Measurements from ENCODE around the gene ZCWPW2. TPM values are rescaled to one million over a fixed set of nuclear protein-coding genes. Genes with fewer than 3 reads are reported as not detected.

ZCWPW2 gene
- polyA plus RNA-seq, 4 donors = 0.37 to 0.90 TPM; not detected in 2

- no peak overlapping the region for H3K27ac ChIP-seq (ENCODE audit: low read depth in 1 of 3, low read length in 2 of 3)
- no peaks in the 10 kb centered on the region for H3K4me1 ChIP-seq (ENCODE audit: control insufficient read depth in 3 of 3, insufficient read depth in 2 of 3, low read depth in 1 of 3, low read length in 2 of 3)
- DNase-seq (no peak), FAIRE-seq (no peak)
- no peak overlapping the region for H3K4me3 ChIP-seq (ENCODE audit: low read depth in 1 of 3, low read length in 3 of 3)
- WGBS, 3 donors = 56 to 69% (median 60%) methylated on average over 6 of the region's 6 CpGs
- no peaks in the 10 kb centered on the region for H3K27me3 ChIP-seq (ENCODE audit: control insufficient read depth in 3 of 3, insufficient read depth in 3 of 3, low read length in 3 of 3)
- H3K36me3 ChIP-seq (ENCODE audit: control insufficient read depth in 3 of 3, insufficient read depth in 2 of 3, low read depth in 1 of 3, low read length in 3 of 3) = no peaks in the 10 kb centered on the region
- no peaks in the 10 kb centered on the region for H3K9me3 ChIP-seq (ENCODE audit: control insufficient read depth in 2 of 2, insufficient read depth in 1 of 2, low read depth in 1 of 2, low read length in 1 of 2)
Measured at GRCh38 chr3:28502397-28502937, 153.9 kb downstream of the ZCWPW2 start.

- WGBS, 3 donors = 0 to 21% (median 20%) methylated on average over 1 of the region's 1 CpG
- no peak for DNase-seq
- no peak overlapping the region for H3K27ac ChIP-seq (ENCODE audit: low read depth in 1 of 3, low read length in 2 of 3)
Measured at GRCh38 chr3:28504976-28505375, 156.5 kb downstream of the ZCWPW2 start.

GRCh38 chr3:28521663-28522062 lies 173.1 kb downstream of the ZCWPW2 start:
- Histone ChIP-seq H3K27me3 (ENCODE audit: control insufficient read depth in 3 of 3, insufficient read depth in 3 of 3, low read length in 3 of 3) (no peaks in the 10 kb centered on the region), H3K4me3 (ENCODE audit: low read depth in 1 of 3, low read length in 3 of 3) (no peak overlapping the region), H3K36me3 (ENCODE audit: control insufficient read depth in 3 of 3, insufficient read depth in 2 of 3, low read depth in 1 of 3, low read length in 3 of 3) (no peaks in the 10 kb centered on the region), H3K9me3 (ENCODE audit: control insufficient read depth in 2 of 2, insufficient read depth in 1 of 2, low read depth in 1 of 2, low read length in 1 of 2) (no peaks in the 10 kb centered on the region), H3K27ac (ENCODE audit: low read depth in 1 of 3, low read length in 2 of 3) (no peak overlapping the region), H3K4me1 (ENCODE audit: control insufficient read depth in 3 of 3, insufficient read depth in 2 of 3, low read depth in 1 of 3, low read length in 2 of 3) (no peaks in the 10 kb centered on the region)
- 85 to 91% (median 86%) methylated on average over 3 of the region's 3 CpGs for WGBS, 3 donors
- FAIRE-seq (no peak), DNase-seq (no peak)

More at GRCh38 chr3:28504976-28505375, 156.5 kb downstream of the ZCWPW2 start:
- Histone ChIP-seq H3K27me3 (ENCODE audit: control insufficient read depth in 3 of 3, insufficient read depth in 3 of 3, low read length in 3 of 3) (no peaks in the 10 kb centered on the region), H3K9me3 (ENCODE audit: control insufficient read depth in 2 of 2, insufficient read depth in 1 of 2, low read depth in 1 of 2, low read length in 1 of 2) (no peaks in the 10 kb centered on the region), H3K4me1 (ENCODE audit: control insufficient read depth in 3 of 3, insufficient read depth in 2 of 3, low read depth in 1 of 3, low read length in 2 of 3) (no peaks in the 10 kb centered on the region), H3K36me3 (ENCODE audit: control insufficient read depth in 3 of 3, insufficient read depth in 2 of 3, low read depth in 1 of 3, low read length in 3 of 3) (no peaks in the 10 kb centered on the region), H3K4me3 (ENCODE audit: low read depth in 1 of 3, low read length in 3 of 3) (no peak overlapping the region)
- FAIRE-seq = no peak

- no peak for DNase-seq
- Histone ChIP-seq H3K27ac (ENCODE audit: low read depth in 1 of 3, low read length in 2 of 3) (no peak overlapping the region), H3K27me3 (ENCODE audit: control insufficient read depth in 3 of 3, insufficient read depth in 3 of 3, low read length in 3 of 3) (no peaks in the 10 kb centered on the region), H3K4me1 (ENCODE audit: control insufficient read depth in 3 of 3, insufficient read depth in 2 of 3, low read depth in 1 of 3, low read length in 2 of 3) (no peaks in the 10 kb centered on the region), H3K36me3 (ENCODE audit: control insufficient read depth in 3 of 3, insufficient read depth in 2 of 3, low read depth in 1 of 3, low read length in 3 of 3) (no peaks in the 10 kb centered on the region), H3K9me3 (ENCODE audit: control insufficient read depth in 2 of 2, insufficient read depth in 1 of 2, low read depth in 1 of 2, low read length in 1 of 2) (peaks cover 0 to 16% of the 10 kb centered on the region in 2 donors), H3K4me3 (ENCODE audit: low read depth in 1 of 3, low read length in 3 of 3) (no peak overlapping the region)
- FAIRE-seq = no peak
- WGBS, 3 donors = 10 to 48% (median 47%) methylated on average over 1 of the region's 1 CpG
Measured at GRCh38 chr3:28542351-28542750, 193.8 kb downstream of the ZCWPW2 start.

- 78 to 85% (median 84%) methylated on average over 3 of the region's 3 CpGs for WGBS, 3 donors
- H3K9me3 ChIP-seq (ENCODE audit: control insufficient read depth in 2 of 2, insufficient read depth in 1 of 2, low read depth in 1 of 2, low read length in 1 of 2) = peaks cover 0 to 16% of the 10 kb centered on the region in 2 donors
- H3K27ac ChIP-seq (ENCODE audit: low read depth in 1 of 3, low read length in 2 of 3) = no peak overlapping the region
- H3K27me3 ChIP-seq (ENCODE audit: control insufficient read depth in 3 of 3, insufficient read depth in 3 of 3, low read length in 3 of 3) = no peaks in the 10 kb centered on the region
- FAIRE-seq (no peak), DNase-seq (no peak)
- H3K36me3 ChIP-seq (ENCODE audit: control insufficient read depth in 3 of 3, insufficient read depth in 2 of 3, low read depth in 1 of 3, low read length in 3 of 3) = no peaks in the 10 kb centered on the region
- H3K4me1 ChIP-seq (ENCODE audit: control insufficient read depth in 3 of 3, insufficient read depth in 2 of 3, low read depth in 1 of 3, low read length in 2 of 3) = no peaks in the 10 kb centered on the region
- no peak overlapping the region for H3K4me3 ChIP-seq (ENCODE audit: low read depth in 1 of 3, low read length in 3 of 3)
Measured at GRCh38 chr3:28544236-28544635, 195.7 kb downstream of the ZCWPW2 start.

- FAIRE-seq = no peak
- peaks cover 0 to 15% of the 10 kb centered on the region in 2 donors for H3K9me3 ChIP-seq (ENCODE audit: control insufficient read depth in 2 of 2, insufficient read depth in 1 of 2, low read depth in 1 of 2, low read length in 1 of 2)
- WGBS, 3 donors = 81 to 86% (median 83%) methylated on average over 1 of the region's 1 CpG
Measured at GRCh38 chr3:28544831-28545230, 196.3 kb downstream of the ZCWPW2 start.

GRCh38 chr3:28547677-28548076 lies 199.2 kb downstream of the ZCWPW2 start:
- Histone ChIP-seq H3K4me1 (ENCODE audit: control insufficient read depth in 3 of 3, insufficient read depth in 2 of 3, low read depth in 1 of 3, low read length in 2 of 3) (no peaks in the 10 kb centered on the region), H3K27ac (ENCODE audit: low read depth in 1 of 3, low read length in 2 of 3) (no peak overlapping the region), H3K4me3 (ENCODE audit: low read depth in 1 of 3, low read length in 3 of 3) (no peak overlapping the region), H3K36me3 (ENCODE audit: control insufficient read depth in 3 of 3, insufficient read depth in 2 of 3, low read depth in 1 of 3, low read length in 3 of 3) (no peaks in the 10 kb centered on the region), H3K27me3 (ENCODE audit: control insufficient read depth in 3 of 3, insufficient read depth in 3 of 3, low read length in 3 of 3) (no peaks in the 10 kb centered on the region), H3K9me3 (ENCODE audit: control insufficient read depth in 2 of 2, insufficient read depth in 1 of 2, low read depth in 1 of 2, low read length in 1 of 2) (peaks cover 0 to 3% of the 10 kb centered on the region in 2 donors)
- 92 to 97% (median 95%) methylated on average over 2 of the region's 2 CpGs for WGBS, 3 donors
- DNase-seq (no peak), FAIRE-seq (no peak)

More at GRCh38 chr3:28544831-28545230, 196.3 kb downstream of the ZCWPW2 start:
- H3K27me3 ChIP-seq (ENCODE audit: control insufficient read depth in 3 of 3, insufficient read depth in 3 of 3, low read length in 3 of 3) = no peaks in the 10 kb centered on the region
- H3K27ac ChIP-seq (ENCODE audit: low read depth in 1 of 3, low read length in 2 of 3) = no peak overlapping the region
- no peak for DNase-seq
- no peaks in the 10 kb centered on the region for H3K36me3 ChIP-seq (ENCODE audit: control insufficient read depth in 3 of 3, insufficient read depth in 2 of 3, low read depth in 1 of 3, low read length in 3 of 3)
- no peak overlapping the region for H3K4me3 ChIP-seq (ENCODE audit: low read depth in 1 of 3, low read length in 3 of 3)
- H3K4me1 ChIP-seq (ENCODE audit: control insufficient read depth in 3 of 3, insufficient read depth in 2 of 3, low read depth in 1 of 3, low read length in 2 of 3) = no peaks in the 10 kb centered on the region

- Histone ChIP-seq H3K4me1 (ENCODE audit: control insufficient read depth in 3 of 3, insufficient read depth in 2 of 3, low read depth in 1 of 3, low read length in 2 of 3) (no peaks in the 10 kb centered on the region), H3K27ac (ENCODE audit: low read depth in 1 of 3, low read length in 2 of 3) (no peak overlapping the region), H3K9me3 (ENCODE audit: control insufficient read depth in 2 of 2, insufficient read depth in 1 of 2, low read depth in 1 of 2, low read length in 1 of 2) (no peaks in the 10 kb centered on the region), H3K27me3 (ENCODE audit: control insufficient read depth in 3 of 3, insufficient read depth in 3 of 3, low read length in 3 of 3) (no peaks in the 10 kb centered on the region), H3K4me3 (ENCODE audit: low read depth in 1 of 3, low read length in 3 of 3) (no peak overlapping the region), H3K36me3 (ENCODE audit: control insufficient read depth in 3 of 3, insufficient read depth in 2 of 3, low read depth in 1 of 3, low read length in 3 of 3) (no peaks in the 10 kb centered on the region)
- DNase-seq (no peak), FAIRE-seq (no peak)
- 72 to 73% (median 72%) methylated on average over 3 of the region's 3 CpGs for WGBS, 3 donors
Measured at GRCh38 chr3:28553175-28553574, 204.7 kb downstream of the ZCWPW2 start.

GRCh38 chr3:28556195-28556594 lies 207.7 kb downstream of the ZCWPW2 start:
- no peaks in the 10 kb centered on the region for H3K9me3 ChIP-seq (ENCODE audit: control insufficient read depth in 2 of 2, insufficient read depth in 1 of 2, low read depth in 1 of 2, low read length in 1 of 2)
- no peaks in the 10 kb centered on the region for H3K4me1 ChIP-seq (ENCODE audit: control insufficient read depth in 3 of 3, insufficient read depth in 2 of 3, low read depth in 1 of 3, low read length in 2 of 3)
- DNase-seq = no peak
- H3K4me3 ChIP-seq (ENCODE audit: low read depth in 1 of 3, low read length in 3 of 3) = no peak overlapping the region
- no peak for FAIRE-seq
- no peaks in the 10 kb centered on the region for H3K36me3 ChIP-seq (ENCODE audit: control insufficient read depth in 3 of 3, insufficient read depth in 2 of 3, low read depth in 1 of 3, low read length in 3 of 3)
- no peak overlapping the region for H3K27ac ChIP-seq (ENCODE audit: low read depth in 1 of 3, low read length in 2 of 3)
- H3K27me3 ChIP-seq (ENCODE audit: control insufficient read depth in 3 of 3, insufficient read depth in 3 of 3, low read length in 3 of 3) = no peaks in the 10 kb centered on the region
- WGBS, 3 donors = 38 to 51% (median 42%) methylated on average over 1 of the region's 1 CpG

Measured in small intestine (tissue), 7 donors.